ENCODE measurements around the gene LYZL4. TPM values are rescaled to one million over a fixed set of nuclear protein-coding genes. Genes with fewer than 3 reads are reported as not detected.

Gene LYZL4
- polyA plus RNA-seq (not detected in 2 replicates), polyA minus RNA-seq (not detected in 2 replicates)

DNA sequence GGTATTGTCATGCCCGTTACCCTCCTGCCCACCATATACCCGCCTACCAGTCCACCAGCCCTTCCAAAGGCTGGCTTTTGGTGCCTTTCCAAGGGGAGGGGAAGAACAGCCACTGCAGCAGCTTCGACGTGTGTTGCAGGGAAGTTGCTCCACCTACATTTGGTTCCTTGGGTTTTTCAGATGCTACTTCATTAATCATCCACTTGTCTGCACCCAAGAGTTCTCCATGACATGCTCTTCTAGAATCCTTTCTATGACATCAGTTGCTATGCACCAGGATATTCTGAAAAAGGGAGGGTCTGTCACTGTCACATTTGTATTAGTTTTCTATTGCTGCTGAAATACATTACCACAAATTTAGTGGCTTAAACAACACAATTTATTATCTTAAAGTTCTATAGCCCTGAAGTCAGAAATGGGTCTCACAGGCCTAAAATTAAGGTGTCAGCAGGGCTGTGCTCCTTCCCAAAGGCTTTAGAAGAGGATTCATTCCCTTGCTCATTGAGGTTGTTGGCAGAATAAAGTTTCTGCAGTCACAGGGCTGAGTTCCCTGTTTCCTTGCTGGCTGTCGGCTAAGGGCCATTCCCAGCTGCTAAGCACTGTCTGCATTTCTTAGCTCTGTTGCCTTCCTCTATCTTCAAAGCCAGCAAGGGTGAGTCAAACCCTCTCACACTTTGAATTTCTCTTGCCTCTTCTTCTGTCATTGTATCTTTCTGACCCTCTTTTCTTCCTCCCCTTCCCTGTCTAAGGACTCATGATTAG is at the start of gene LYZL4:
Gene LYZL4, minus strand, starts transcription at position 241 of the 762 bp plus-strand sequence. CDS start 3,359 bp downstream, outside the sequence.
- no peaks in the 10 kb centered on the region for H3K27me3 ChIP-seq (ENCODE audit: insufficient read depth, low read depth, low read length)
- no peaks in the 10 kb centered on the region for H3K79me2 ChIP-seq (replicated peaks; ENCODE audit: insufficient read depth, low read length)
- no peak within 1 kb of the TSS for H2AFZ ChIP-seq (ENCODE audit: low read depth, low read length)
- H4K20me1 ChIP-seq (ENCODE audit: insufficient read depth): no peaks in the 10 kb centered on the region
- H3K27ac ChIP-seq (ENCODE audit: low read length): no peak within 1 kb of the TSS
- no peak within 1 kb of the TSS for H3K4me2 ChIP-seq (ENCODE audit: low read length)
- no peaks in the 10 kb centered on the region for H3K9me3 ChIP-seq (ENCODE audit: low read length)
- H3K9ac ChIP-seq (ENCODE audit: low read length): no peak within 1 kb of the TSS
- H3F3A ChIP-seq (ENCODE audit: insufficient read depth, low read length, poor library complexity, severe bottlenecking): no peaks in the 10 kb centered on the region
- H3K36me3 ChIP-seq (ENCODE audit: insufficient read depth, low read length): no peaks in the 10 kb centered on the region
- TF ChIP-seq, protein P1, sequence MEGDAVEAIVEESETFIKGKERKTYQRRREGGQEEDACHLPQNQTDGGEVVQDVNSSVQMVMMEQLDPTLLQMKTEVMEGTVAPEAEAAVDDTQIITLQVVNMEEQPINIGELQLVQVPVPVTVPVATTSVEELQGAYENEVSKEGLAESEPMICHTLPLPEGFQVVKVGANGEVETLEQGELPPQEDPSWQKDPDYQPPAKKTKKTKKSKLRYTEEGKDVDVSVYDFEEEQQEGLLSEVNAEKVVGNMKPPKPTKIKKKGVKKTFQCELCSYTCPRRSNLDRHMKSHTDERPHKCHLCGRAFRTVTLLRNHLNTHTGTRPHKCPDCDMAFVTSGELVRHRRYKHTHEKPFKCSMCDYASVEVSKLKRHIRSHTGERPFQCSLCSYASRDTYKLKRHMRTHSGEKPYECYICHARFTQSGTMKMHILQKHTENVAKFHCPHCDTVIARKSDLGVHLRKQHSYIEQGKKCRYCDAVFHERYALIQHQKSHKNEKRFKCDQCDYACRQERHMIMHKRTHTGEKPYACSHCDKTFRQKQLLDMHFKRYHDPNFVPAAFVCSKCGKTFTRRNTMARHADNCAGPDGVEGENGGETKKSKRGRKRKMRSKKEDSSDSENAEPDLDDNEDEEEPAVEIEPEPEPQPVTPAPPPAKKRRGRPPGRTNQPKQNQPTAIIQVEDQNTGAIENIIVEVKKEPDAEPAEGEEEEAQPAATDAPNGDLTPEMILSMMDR (IDR thresholded peaks at IDR 0.05; ENCODE audit: poor library complexity, severe bottlenecking): no peak
- TF ChIP-seq TAF1 (IDR thresholded peaks at IDR 0.05; ENCODE audit: low read depth): no peak
- no peak for TF ChIP-seq MXI1 (conservative IDR thresholded peaks at IDR 0.05; ENCODE audit: poor library complexity, severe bottlenecking)
- no peak for TF ChIP-seq SMC3 (conservative IDR thresholded peaks at IDR 0.05; ENCODE audit: poor library complexity)
- no peak for TF ChIP-seq POLR2AphosphoS5 (IDR thresholded peaks at IDR 0.05)
- no peak for TF ChIP-seq EP300 (conservative IDR thresholded peaks at IDR 0.05; ENCODE audit: poor library complexity, severe bottlenecking)
- TF ChIP-seq RAD21 (conservative IDR thresholded peaks at IDR 0.05): no peak
- TF ChIP-seq EZH2 (IDR thresholded peaks at IDR 0.05; ENCODE audit: borderline replicate concordance, insufficient read depth, low read length, poor library complexity, severe bottlenecking): no peak
- no peak for TF ChIP-seq REST (IDR thresholded peaks at IDR 0.05; ENCODE audit: borderline replicate concordance)
- H3K9me2 ChIP-seq (ENCODE audit: insufficient read depth, low read length): no peaks in the 10 kb centered on the region
- no peak within 1 kb of the TSS for H3K4me3 ChIP-seq (ENCODE audit: low read length)

DNA sequence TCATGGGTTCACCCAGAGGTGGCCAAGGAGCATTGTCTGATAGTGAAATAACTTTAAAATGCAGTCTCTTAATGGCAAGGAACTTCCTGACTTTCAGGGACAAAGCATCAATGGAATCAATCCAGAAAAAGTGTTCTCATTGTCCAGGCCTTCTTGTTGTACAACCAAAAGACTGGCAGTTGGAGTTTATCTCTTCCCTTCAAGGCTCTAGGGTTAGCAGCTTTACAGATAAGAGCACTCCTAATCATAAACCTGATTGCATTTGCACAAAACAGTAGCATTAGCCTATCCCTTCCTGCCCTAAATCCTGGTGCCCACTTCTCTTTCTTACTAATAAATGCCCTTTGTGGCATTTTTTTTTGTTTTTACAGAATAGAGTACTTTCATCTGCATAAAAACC is 48.7 kb upstream of the LYZL4 start:
- Histone ChIP-seq H4K20me1 (ENCODE audit: insufficient read depth) (no peaks in the 10 kb centered on the region), H3K4me3 (ENCODE audit: low read length) (no peak overlapping the region), H3K9ac (ENCODE audit: low read length) (no peak overlapping the region), H2AFZ (ENCODE audit: low read depth, low read length) (no peak overlapping the region), H3K9me2 (ENCODE audit: insufficient read depth, low read length) (no peaks in the 10 kb centered on the region), H3F3A (ENCODE audit: insufficient read depth, low read length, poor library complexity, severe bottlenecking) (no peaks in the 10 kb centered on the region), H3K4me2 (ENCODE audit: low read length) (no peak overlapping the region), H3K27ac (ENCODE audit: low read length) (no peak overlapping the region), H3K27me3 (ENCODE audit: insufficient read depth, low read depth, low read length) (no peaks in the 10 kb centered on the region), H3K9me3 (ENCODE audit: low read length) (no peaks in the 10 kb centered on the region), H3K36me3 (ENCODE audit: insufficient read depth, low read length) (no peaks in the 10 kb centered on the region), H3K79me2 (replicated peaks; ENCODE audit: insufficient read depth, low read length) (no peaks in the 10 kb centered on the region)
- TF ChIP-seq, protein P1 (IDR thresholded peaks at IDR 0.05; ENCODE audit: poor library complexity, severe bottlenecking): no peak
- no peak for TF ChIP-seq RAD21 (conservative IDR thresholded peaks at IDR 0.05)
- TF ChIP-seq EP300 (conservative IDR thresholded peaks at IDR 0.05; ENCODE audit: poor library complexity, severe bottlenecking): no peak
- no peak for TF ChIP-seq SMC3 (conservative IDR thresholded peaks at IDR 0.05; ENCODE audit: poor library complexity)
- no peak for TF ChIP-seq TAF1 (IDR thresholded peaks at IDR 0.05; ENCODE audit: low read depth)
- TF ChIP-seq POLR2AphosphoS5 (IDR thresholded peaks at IDR 0.05): no peak
- no peak for TF ChIP-seq MXI1 (conservative IDR thresholded peaks at IDR 0.05; ENCODE audit: poor library complexity, severe bottlenecking)
- no peak for TF ChIP-seq EZH2 (IDR thresholded peaks at IDR 0.05; ENCODE audit: borderline replicate concordance, insufficient read depth, low read length, poor library complexity, severe bottlenecking)
- TF ChIP-seq REST (IDR thresholded peaks at IDR 0.05; ENCODE audit: borderline replicate concordance): no peak
